HFFc6 (cell line): ENCODE measurements around the gene TFRC. TPM values are rescaled to one million over a fixed set of nuclear protein-coding genes. Genes with fewer than 3 reads are reported as not detected.
"Not testable (repeated sequence)": the region's sequence is repeated elsewhere in the genome, so short reads cannot be mapped to it uniquely, and the experiment has no call there.

Source experiments
- DNase-seq: peaks from one replicate; pipeline ENCODE4 v3.0.0-alpha.2; 2018
- H3K27ac Mint-ChIP-seq: 2 replicates; pipeline ENCODE4 v1.8.0; 2020; ENCODE audit warnings: mild to moderate bottlenecking, mixed read lengths
- H3K27me3 Mint-ChIP-seq: 2 replicates; pipeline ENCODE4 v1.8.0; 2021; ENCODE audit warnings: mild to moderate bottlenecking, moderate library complexity, mixed read lengths; ENCODE audit not compliant: insufficient read depth
- H3K36me3 Mint-ChIP-seq: 2 replicates; pipeline ENCODE4 v1.8.0; 2021; ENCODE audit warnings: low read depth, mixed read lengths
- H3K4me1 Mint-ChIP-seq: 2 replicates; pipeline ENCODE4 v1.8.0; 2020; ENCODE audit warnings: low read depth, mixed read lengths
- H3K4me3 Mint-ChIP-seq: 2 replicates; pipeline ENCODE4 v1.8.0; 2020; ENCODE audit warnings: mild to moderate bottlenecking, moderate library complexity, mixed read lengths
- H3K9me3 Mint-ChIP-seq: 2 replicates; pipeline ENCODE4 v1.8.0; 2020; ENCODE audit warnings: mild to moderate bottlenecking, mixed read lengths
- CTCF ChIP-seq: fragments of 200-600 bp; sonication (generic); IDR thresholded peaks from 2 replicates; pipeline ENCODE4 v1.5.0; 2021; ENCODE audit warnings: antibody characterized with exemption, mild to moderate bottlenecking
- total RNA-seq, 6 experiments: library from RNA; stranded (reverse); fragmentation: NEBNext Ultra II Directional; extraction: Animal tissue kit (Norgen Biotek cat#: 25700); gene quantifications; 2 replicates in 1 of 6; 3 replicates in 5 of 6; pipeline ENCODE4 v1.2.3, GENCODE V29; 2021

TFRC gene
- total RNA-seq, 6 experiments from 2014 or later: 119 to 144 (median 132) TPM

- no peak for DNase-seq
- no peak for TF ChIP-seq CTCF
- H3K27me3 Mint-ChIP-seq: peaks cover 2% of the 10 kb centered on the region; the same call in 1 of the 2 replicates
- H3K27ac Mint-ChIP-seq: no peak overlapping the region
- H3K36me3 Mint-ChIP-seq: no peaks in the 10 kb centered on the region; the same call in 1 of the 2 replicates
- no peak overlapping the region for H3K4me3 Mint-ChIP-seq
- H3K9me3 Mint-ChIP-seq: peaks cover 4% of the 10 kb centered on the region; the same call in 1 of the 2 replicates
- H3K4me1 Mint-ChIP-seq: no peaks in the 10 kb centered on the region
Measured at GRCh38 chr3:196042673-196043072, 39.2 kb downstream of the TFRC start.

- no peak for DNase-seq
- H3K27ac Mint-ChIP-seq: no peak overlapping the region
- peaks cover 4% of the 10 kb centered on the region; the same call in 1 of the 2 replicates for H3K36me3 Mint-ChIP-seq
- H3K4me1 Mint-ChIP-seq: no peaks in the 10 kb centered on the region
- H3K4me3 Mint-ChIP-seq: no peak overlapping the region
- H3K9me3 Mint-ChIP-seq: peaks cover 11% of the 10 kb centered on the region; the same call in 1 of the 2 replicates
- peaks cover 2% of the 10 kb centered on the region for H3K27me3 Mint-ChIP-seq
- TF ChIP-seq CTCF: no peak
Measured at GRCh38 chr3:196039359-196039758, 42.5 kb downstream of the TFRC start.

- H3K27ac Mint-ChIP-seq, H3K36me3 Mint-ChIP-seq, H3K4me3 Mint-ChIP-seq, H3K4me1 Mint-ChIP-seq, H3K9me3 Mint-ChIP-seq: not testable (repeated sequence)
- peak; percentile 70 for TF ChIP-seq CTCF
- DNase-seq: peak; percentile 19
- peaks cover 28% of the 10 kb centered on the region for H3K27me3 Mint-ChIP-seq
Measured at GRCh38 chr3:196026059-196026458, 55.8 kb downstream of the TFRC start.

- DNase-seq: no peak
Measured at GRCh38 chr3:196024968-196025367, 56.9 kb downstream of the TFRC start.

GRCh38 chr3:196023947-196024346 is 57.9 kb downstream of the TFRC start:
- TF ChIP-seq CTCF: no peak
- no peak for DNase-seq

More at GRCh38 chr3:196024968-196025367, 56.9 kb downstream of the TFRC start:
- Mint-ChIP-seq H3K36me3 (no peaks in the 10 kb centered on the region), H3K9me3 (no peaks in the 10 kb centered on the region), H3K27me3 (peaks cover 23% of the 10 kb centered on the region), H3K4me3 (no peak overlapping the region), H3K4me1 (no peaks in the 10 kb centered on the region), H3K27ac (no peak overlapping the region)
- TF ChIP-seq CTCF: no peak

GRCh38 chr3:196022499-196022878 is 59.4 kb downstream of the TFRC start:
- H3K27ac Mint-ChIP-seq, H3K9me3 Mint-ChIP-seq, H3K36me3 Mint-ChIP-seq, H3K4me3 Mint-ChIP-seq, DNase-seq, H3K4me1 Mint-ChIP-seq: not testable (repeated sequence)
- H3K27me3 Mint-ChIP-seq: peaks cover 15% of the 10 kb centered on the region

More at GRCh38 chr3:196023947-196024346, 57.9 kb downstream of the TFRC start:
- Mint-ChIP-seq H3K36me3 (no peaks in the 10 kb centered on the region), H3K4me1 (no peaks in the 10 kb centered on the region), H3K27ac (no peak overlapping the region), H3K9me3 (no peaks in the 10 kb centered on the region), H3K4me3 (no peak overlapping the region), H3K27me3 (peaks cover 18% of the 10 kb centered on the region)
